ENCODE results near the gene PAX8.
"Not testable (repeated sequence)": the region's sequence is repeated elsewhere in the genome, so short reads cannot be mapped to it uniquely, and the experiment has no call there.

PAX8 gene

DNA sequence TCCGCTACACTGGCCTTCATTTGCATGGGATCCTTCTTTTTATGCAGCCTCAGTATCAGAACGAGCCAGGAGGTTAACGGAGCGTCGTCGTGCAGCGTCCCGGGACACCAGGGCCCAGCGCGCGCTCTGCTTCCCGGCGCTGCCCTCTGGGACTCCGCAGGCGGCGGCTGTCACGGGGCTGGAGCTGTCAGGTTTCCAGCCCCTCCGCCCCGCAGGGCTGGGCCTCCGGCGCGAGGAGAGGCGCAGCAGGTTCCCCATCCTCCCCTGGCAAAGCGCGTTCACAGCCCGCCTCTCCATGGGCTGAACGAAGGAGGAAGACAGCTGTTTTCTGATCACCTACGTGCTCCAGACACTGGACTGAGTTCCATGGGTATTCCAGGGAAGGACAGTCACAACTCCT, 12.5 kb upstream of the PAX8 start:
- in situ Hi-C loops (cut with MboI; ENCODE audit: low sequenced_read_pairs): no loop called here

- in situ Hi-C loops (cut with MboI; ENCODE audit: low sequenced_read_pairs): not testable (repeated sequence)
These were observed 10.0 kb upstream of the PAX8 start for GRCh38 chr2:113288674-113289149.

- in situ Hi-C loops (cut with MboI; ENCODE audit: low sequenced_read_pairs): not testable (repeated sequence)
These were observed 9.5 kb upstream of the PAX8 start for GRCh38 chr2:113288117-113288673.

DNA sequence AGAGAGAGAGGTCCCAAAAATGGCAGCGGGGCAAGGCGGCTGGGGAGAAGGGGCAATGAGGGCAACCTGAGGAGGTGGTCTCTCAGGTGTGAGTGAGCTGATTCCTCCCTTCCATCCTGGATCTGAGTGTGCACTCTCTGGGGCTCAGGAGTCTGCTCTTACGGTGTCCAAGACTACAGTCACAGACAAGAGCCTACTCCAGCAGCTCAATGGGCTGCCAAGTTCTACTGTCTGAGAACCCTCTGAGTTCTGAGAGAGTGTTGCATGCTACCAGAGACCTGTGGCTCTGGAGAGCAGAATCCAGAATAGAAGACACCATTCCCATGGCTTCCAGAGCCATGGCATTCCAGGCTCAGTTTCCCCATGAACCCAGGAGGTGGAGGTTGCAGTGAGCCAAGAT, 7.1 kb upstream of the PAX8 start:
- in situ Hi-C loops (cut with MboI; ENCODE audit: low sequenced_read_pairs): no loop called here

DNA sequence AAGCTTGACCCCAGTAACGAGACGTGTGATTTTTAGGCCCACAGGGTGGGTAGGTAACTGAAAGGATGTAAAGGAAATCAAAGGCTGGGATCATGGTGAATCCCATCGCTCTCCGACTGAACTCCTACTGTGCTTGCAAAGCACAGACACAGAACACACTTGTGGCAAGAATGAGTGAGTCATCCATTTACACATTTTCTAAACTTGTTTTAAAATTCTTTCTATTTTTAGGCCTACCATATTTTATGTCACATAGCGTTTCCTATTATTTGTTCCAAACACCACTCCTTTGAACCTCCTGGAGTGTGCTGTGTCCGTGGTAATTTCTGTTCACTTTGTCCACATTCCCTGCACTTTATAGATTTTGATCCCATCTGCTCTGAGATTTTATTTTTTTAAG, 6.3 kb upstream of the PAX8 start:
- in situ Hi-C loops (cut with MboI; ENCODE audit: low sequenced_read_pairs): not testable (repeated sequence)

- in situ Hi-C loops (cut with MboI; ENCODE audit: low sequenced_read_pairs): no loop called here
These were observed 5.8 kb upstream of the PAX8 start for GRCh38 chr2:113284476-113284875.

DNA sequence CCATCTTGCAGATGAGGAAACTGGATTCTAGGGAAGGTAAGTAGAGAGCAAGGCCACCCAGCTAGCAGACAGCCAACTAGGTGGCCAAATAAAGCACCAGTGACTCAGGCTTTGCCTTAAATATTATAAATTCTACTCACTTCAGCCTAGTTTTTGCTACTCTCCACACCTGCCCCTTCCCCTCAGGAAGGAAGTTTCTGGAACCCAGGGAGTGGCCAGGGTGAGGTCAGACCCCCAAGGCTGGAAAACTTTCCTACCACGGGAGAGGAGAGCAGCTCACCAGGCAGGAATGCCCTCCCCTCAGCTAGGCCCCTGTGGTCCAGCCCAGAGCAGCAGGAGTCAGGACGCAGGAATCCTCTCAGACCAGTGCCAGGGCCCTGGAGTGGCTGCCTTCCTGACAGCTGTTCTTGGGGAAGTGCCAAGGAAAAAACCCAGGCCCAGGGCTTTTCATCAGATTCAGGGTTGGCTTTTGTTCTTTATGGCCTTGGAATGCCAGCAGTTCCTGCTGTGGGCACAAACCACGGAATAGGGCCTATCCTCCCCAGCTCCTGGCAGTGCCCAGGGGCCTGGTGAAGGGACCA, 5.1 kb upstream of the PAX8 start:
- in situ Hi-C loops (cut with MboI; ENCODE audit: low sequenced_read_pairs): no loop called here

DNA sequence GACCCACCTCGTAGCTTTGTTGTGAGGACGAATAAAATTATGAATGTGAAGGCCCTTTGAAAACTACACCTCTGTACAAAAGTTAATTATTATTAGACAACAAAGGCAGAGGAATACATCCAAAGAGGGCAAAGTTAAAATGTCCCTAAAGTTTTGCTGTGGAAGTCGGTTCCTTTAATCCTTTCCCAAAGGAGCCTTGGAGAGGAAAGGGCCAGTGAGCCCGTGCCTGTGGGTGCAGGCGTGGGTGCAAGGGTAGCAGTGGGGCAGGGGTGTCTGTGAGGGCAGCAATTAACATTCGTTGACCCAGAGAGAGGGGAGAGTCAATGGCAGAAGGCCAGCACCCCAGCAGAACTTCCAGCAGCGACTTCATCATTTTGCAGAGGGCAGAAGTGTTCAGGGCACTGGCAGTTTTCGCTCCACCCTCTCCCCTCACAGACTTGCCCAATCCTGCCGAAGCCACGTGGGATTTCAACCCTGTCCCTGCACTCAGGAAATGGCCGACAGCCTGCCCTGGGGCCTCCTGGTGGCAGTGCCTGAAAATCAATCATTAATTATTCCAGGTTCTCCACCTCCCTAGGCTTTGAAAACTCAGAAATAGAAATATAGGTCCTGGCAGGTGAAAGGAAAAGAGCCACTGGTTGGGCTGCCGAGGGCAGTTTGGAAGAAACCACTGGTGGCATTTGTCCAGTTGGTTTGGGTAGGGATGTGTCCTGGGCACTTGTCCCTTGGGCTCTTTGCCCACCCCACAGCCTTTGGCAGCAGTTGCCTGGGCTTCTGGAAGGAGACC, 4.2 kb upstream of the PAX8 start:
- in situ Hi-C loops (cut with MboI; ENCODE audit: low sequenced_read_pairs): no loop called here

GRCh38 chr2:113281910-113282746, 3.4 kb upstream of the PAX8 start:
- in situ Hi-C loops (cut with MboI; ENCODE audit: low sequenced_read_pairs): no loop called here

DNA sequence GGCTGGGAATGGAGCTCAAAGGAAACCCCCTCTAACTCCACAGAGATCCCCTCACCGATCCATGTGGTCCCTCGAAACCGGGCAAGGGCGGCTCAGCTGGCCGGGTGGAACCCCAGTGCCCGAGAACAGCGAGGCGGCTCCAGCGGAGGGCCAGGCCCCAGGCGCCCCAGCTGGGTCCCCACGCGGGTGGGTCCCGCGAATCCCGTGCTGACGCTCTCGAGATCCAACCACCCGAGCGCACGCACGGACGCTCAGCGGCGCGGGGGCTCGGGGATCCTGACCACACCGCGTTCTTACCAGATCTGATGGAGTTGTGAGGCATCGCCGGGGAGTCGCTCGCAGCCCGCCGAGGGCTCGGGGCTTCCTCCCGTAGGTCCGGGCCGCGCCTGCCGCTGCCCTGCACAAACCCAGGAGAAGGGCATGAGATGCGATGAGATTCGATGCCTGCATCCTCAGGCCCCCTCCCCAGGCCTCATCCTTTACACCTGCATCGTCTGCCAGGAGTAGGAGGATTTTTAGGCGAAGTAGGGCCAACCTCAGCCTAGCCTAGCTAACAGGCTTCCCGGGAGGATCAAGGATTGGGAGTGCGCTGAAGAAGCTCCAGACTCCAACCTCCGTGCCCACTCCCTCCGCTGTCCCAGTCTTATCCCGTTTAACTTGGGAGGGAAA, 514 bp downstream of the PAX8 start:
- in situ Hi-C loops (cut with MboI; ENCODE audit: low sequenced_read_pairs): no loop called here

- in situ Hi-C loops (cut with MboI; ENCODE audit: low sequenced_read_pairs): no loop called here
These were observed 1.1 kb downstream of the PAX8 start for GRCh38 chr2:113277474-113278072.

DNA sequence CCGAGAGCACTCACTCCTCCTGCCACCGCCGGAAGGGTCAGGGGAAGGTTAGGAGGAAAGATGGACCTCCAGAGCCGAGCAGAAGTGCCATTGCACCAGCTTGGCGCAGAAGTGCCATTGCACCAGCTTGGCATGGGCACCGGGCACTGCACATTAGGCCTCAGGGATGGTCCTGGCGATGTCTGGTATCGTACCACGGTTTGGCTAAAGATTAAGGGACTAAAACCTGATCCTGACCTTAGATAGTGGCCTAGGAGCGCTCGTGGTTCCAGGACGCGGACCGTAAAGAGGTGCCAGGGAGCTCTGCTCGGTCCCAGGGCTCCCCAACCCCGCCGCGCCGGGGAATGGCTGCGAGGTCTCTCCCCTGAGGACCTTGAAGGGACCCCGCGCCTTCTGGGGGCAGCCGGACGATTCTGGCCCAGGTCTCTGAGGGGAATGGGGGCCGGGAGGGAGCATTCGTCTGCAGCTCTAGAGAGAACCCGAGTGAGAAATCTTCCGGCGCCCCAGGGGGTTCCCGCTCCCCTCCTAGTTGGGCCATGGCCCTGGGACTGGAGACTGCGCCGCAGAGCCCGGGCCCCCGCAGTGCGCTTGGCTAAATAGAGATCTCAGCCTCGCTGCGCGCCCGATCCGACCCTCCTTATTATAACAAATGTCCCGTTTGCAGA, 1.8 kb downstream of the PAX8 start:
- in situ Hi-C loops (cut with MboI; ENCODE audit: low sequenced_read_pairs): no loop called here

DNA sequence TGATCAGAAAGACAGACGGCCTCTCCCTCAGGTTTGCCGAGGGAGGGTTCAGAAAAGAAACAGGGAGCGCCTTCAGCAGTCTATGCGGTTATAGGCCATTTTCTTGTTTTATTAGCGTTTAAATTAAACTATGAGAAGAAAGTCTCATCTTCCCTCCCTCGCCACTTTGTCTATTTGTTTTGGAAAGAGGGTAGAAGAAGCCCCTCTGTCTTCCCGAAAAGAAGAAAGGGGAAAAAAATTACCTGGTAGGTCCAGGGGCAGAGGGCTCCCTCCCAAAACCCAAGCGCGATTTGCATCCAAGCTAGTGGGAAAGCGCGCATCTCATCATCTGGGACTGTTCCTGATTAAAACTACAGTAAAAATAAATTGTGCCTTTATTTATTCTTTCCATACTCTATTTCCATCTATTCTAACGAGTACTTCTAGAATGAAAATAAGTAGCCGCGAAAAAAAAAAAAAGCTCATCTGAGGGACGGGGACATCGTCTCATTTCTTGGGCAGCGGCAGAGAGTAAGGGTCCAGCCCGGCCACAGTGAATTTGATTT, 2.4 kb downstream of the PAX8 start:
- in situ Hi-C loops (cut with MboI; ENCODE audit: low sequenced_read_pairs): no loop called here

- in situ Hi-C loops (cut with MboI; ENCODE audit: low sequenced_read_pairs): no loop called here
These were observed 3.0 kb downstream of the PAX8 start for GRCh38 chr2:113275556-113276215.

- in situ Hi-C loops (cut with MboI; ENCODE audit: low sequenced_read_pairs): no loop called here
These were observed 4.3 kb downstream of the PAX8 start for GRCh38 chr2:113274432-113274831.

- in situ Hi-C loops (cut with MboI; ENCODE audit: low sequenced_read_pairs): no loop called here
These were observed 4.7 kb downstream of the PAX8 start for GRCh38 chr2:113273981-113274380.

DNA sequence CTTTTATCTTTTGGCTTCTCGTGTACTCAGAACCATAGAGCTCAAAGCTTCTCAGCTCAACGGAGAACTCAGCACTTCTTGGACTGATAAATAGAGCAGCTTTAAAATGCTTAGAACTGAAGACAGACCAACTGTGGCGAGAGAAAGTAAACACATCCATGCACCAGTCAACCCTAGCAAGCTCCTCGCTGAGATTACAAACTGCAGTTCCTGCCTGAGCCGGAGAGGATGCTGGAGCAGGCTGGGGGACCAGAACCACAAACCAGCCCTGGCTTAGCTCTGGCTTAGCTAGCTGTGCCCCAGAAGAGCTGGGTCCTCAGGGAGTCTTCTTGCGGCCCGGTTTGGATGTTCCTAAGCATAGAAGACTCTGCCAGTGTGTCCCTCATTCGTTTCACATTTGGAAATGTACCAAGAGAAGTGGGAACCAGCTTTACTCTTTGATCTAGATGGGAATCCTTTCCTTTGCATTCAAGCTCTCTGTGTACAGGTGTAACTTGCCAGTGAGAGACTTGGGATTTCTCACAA, 5.6 kb downstream of the PAX8 start:
- in situ Hi-C loops (cut with MboI; ENCODE audit: low sequenced_read_pairs): no loop called here

- in situ Hi-C loops (cut with MboI; ENCODE audit: low sequenced_read_pairs): no loop called here
These were observed 6.2 kb downstream of the PAX8 start for GRCh38 chr2:113272477-113272876.

All from HL-60/S4 treated with retinoic acid at 250 ng/mL for 4 days and 3 days (cell line).